SK-N-MC (cell line): Measurements from ENCODE around the gene HMHB1.
"Not testable (repeated sequence)": the region's sequence is repeated elsewhere in the genome, so short reads cannot be mapped to it uniquely, and the experiment has no call there.

Source experiments
- DNase-seq: peaks from one replicate; pipeline ENCODE4 v3.0.0-alpha.2; 2011; ENCODE audit warnings: low read depth, low spot score
- H3K27ac ChIP-seq: fragments of 200-600 bp; sonication (generic); 2 replicates; pipeline ENCODE4 v1.5.1; 2016; ENCODE audit warnings: mixed run types
- H3K36me3 ChIP-seq: fragments of 200-600 bp; sonication (generic); 2 replicates; pipeline ENCODE4 v1.6.1; 2017; ENCODE audit warnings: antibody characterized with exemption, low read length, mixed read lengths; ENCODE audit not compliant: insufficient read depth
- H3K4me3 ChIP-seq: fragments of 200-600 bp; sonication (generic); 2 replicates; pipeline ENCODE4 v1.5.1; 2016
- H3K9ac ChIP-seq: fragments of 200-600 bp; sonication (generic); 2 replicates; pipeline ENCODE4 v1.8.0; 2017; ENCODE audit warnings: mixed run types, mixed read lengths; ENCODE audit not compliant: insufficient read length
- H3K9me3 ChIP-seq: fragments of 200-600 bp; sonication (generic); 2 replicates; pipeline ENCODE4 v1.6.1; 2017; ENCODE audit warnings: low read depth, mild to moderate bottlenecking, antibody characterized with exemption, low read length, moderate library complexity, mixed read lengths
- EZH2 ChIP-seq: fragments of 200-600 bp; sonication (generic); IDR thresholded peaks from one replicate; pipeline ENCODE4 v1.6.1; 2017; ENCODE audit warnings: antibody characterized with exemption
- FOXP2 ChIP-seq: optimal IDR thresholded peaks from 2 replicates; pipeline ENCODE3; 2011; ENCODE audit warnings: mild to moderate bottlenecking, moderate library complexity; ENCODE audit not compliant: insufficient read depth; ENCODE audit errors: extremely low read length, control extremely low read depth
- POLR2AphosphoS5 ChIP-seq: IDR thresholded peaks from 2 replicates; pipeline ENCODE4 v1.6.1; 2012; ENCODE audit warnings: mild to moderate bottlenecking, low read depth, low read length, borderline replicate concordance

HMHB1 gene

DNA sequence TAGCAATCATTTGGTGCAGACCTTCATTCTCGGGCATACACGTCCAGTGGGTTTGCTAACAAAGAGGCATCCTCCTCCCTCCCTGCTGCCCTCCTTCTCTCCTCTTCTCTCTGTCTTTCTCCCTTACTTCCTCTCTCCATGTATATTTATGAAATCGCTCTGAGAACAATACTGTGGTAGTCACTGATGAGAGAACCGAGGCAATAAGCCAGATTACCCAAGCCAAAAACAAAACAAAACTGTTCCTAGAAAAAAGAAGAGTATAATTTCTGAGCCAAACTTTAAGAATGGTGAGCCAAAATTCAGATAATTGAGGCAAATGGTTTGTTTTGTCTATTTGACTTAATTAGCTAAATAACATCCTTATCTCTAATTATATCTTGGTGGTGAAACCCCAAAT, 15.8 kb upstream of the HMHB1 start:
- DNase-seq = no peak
- no peak overlapping the region for H3K27ac ChIP-seq
- H3K36me3 ChIP-seq = no peaks in the 10 kb centered on the region
- H3K9ac ChIP-seq = no peak overlapping the region
- no peaks in the 10 kb centered on the region for H3K9me3 ChIP-seq
- no peak for TF ChIP-seq POLR2AphosphoS5
- no peak for TF ChIP-seq EZH2
- no peak for TF ChIP-seq FOXP2
- H3K4me3 ChIP-seq = no peak overlapping the region

DNA sequence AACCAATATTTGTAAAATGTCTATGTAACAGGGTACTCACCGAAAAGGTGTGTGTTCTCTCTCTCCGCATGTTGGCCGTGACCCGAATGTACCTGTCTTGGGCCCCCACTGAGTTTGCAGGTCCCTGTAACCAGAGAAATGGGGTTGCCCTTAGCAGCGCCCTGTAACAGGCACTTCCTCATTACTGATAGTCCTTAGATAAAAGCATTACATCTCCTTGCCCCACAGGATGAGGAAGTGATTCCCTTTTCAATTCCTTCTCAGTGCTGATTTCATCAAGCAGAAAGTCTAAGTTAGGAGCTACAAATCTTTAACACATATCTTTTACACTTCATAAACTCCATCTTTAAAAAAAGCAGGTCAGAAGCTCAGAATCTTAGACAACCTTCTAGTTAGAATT, 15.2 kb upstream of the HMHB1 start:
- H3K36me3 ChIP-seq = no peaks in the 10 kb centered on the region
- DNase-seq = no peak
- H3K9ac ChIP-seq = no peak overlapping the region
- no peaks in the 10 kb centered on the region for H3K9me3 ChIP-seq
- no peak overlapping the region for H3K4me3 ChIP-seq
- TF ChIP-seq EZH2 (no peak), FOXP2 (no peak), POLR2AphosphoS5 (no peak)
- no peak overlapping the region for H3K27ac ChIP-seq

DNA sequence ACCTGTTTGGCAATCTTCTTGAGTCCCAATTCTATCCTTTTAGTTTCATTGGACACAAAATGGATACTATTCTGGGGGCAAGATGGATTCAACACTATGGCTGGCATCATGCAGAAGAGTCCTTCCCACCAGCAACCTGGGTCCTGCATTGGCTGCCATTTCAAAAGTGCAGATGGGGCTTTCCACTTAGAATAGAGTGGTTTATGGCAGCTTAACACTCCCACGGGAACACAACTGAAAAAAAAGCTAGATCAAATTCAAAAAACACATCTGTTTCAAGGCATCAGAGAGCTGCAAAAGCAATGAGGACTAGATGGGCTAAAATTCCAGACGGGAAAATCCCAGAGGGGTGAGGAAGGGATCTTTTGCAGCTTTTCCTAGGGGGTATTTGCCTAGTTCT, 11.2 kb upstream of the HMHB1 start:
- Histone ChIP-seq H3K27ac (no peak overlapping the region), H3K4me3 (no peak overlapping the region), H3K9ac (no peak overlapping the region), H3K36me3 (no peaks in the 10 kb centered on the region), H3K9me3 (no peaks in the 10 kb centered on the region)
- TF ChIP-seq POLR2AphosphoS5 = no peak
- no peak for TF ChIP-seq FOXP2
- no peak for TF ChIP-seq EZH2
- DNase-seq = no peak

DNA sequence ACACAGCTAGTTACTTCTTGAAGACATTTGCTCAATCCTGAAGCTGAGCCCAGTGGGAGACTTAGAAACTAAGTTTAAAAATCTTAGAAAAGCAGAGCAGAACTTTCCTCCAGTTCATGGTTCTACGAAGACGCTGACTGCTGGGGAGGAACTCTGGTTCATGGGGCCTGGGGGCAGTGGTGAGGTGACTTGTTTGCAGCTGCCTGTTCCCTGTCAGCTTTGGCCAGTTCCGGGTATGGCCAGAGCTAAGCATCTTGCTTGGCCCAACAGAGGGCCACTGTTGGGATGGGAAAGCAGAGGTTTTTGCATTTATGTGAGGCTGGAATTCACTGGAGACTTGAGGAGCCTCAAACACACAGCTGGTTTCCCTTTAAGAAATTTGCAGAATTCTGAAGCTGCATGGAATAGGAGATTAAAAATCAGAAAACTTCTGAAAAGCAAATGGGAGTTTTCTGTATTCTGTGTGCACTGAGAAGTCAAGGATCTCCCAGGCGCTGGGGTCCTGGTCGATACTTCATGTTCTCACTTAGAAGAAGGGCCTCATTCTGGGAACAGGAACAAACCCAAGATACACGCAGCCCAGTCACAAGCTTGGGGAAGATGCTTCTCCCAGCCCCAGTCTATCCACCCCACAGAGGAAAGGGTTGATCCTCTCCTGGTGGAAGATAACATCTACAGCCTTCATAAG, 10.6 kb upstream of the HMHB1 start:
- DNase-seq = no peak
- H3K27ac ChIP-seq = no peak overlapping the region
- H3K9me3 ChIP-seq = no peaks in the 10 kb centered on the region
- H3K4me3 ChIP-seq = no peak overlapping the region
- no peaks in the 10 kb centered on the region for H3K36me3 ChIP-seq
- no peak for TF ChIP-seq FOXP2
- TF ChIP-seq POLR2AphosphoS5 = no peak
- TF ChIP-seq EZH2 = no peak
- H3K9ac ChIP-seq = no peak overlapping the region

DNA sequence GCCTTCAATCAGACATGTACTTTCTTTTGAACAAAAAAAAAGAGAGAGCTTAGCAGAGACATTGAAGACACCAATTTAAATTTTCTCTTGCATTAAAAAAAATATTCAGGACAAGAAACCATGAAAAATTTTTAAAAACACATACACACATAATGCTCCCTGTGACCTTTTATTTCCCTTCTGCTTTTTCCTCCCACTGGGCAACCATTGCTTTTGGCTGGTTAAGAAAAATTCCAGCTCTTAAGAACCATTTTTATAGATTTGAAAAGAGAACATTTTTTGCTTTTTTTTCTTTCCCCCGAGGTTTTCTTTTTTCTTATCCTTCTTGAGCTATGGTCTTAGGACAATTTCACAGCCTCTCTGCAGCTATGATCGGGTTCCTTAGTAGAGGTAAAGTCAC, 6.1 kb upstream of the HMHB1 start:
- no peak overlapping the region for H3K27ac ChIP-seq
- H3K9me3 ChIP-seq = no peaks in the 10 kb centered on the region
- DNase-seq = no peak
- TF ChIP-seq FOXP2 (no peak), EZH2 (no peak), POLR2AphosphoS5 (no peak)
- H3K36me3 ChIP-seq = no peaks in the 10 kb centered on the region
- H3K4me3 ChIP-seq = no peak overlapping the region
- no peak overlapping the region for H3K9ac ChIP-seq

DNA sequence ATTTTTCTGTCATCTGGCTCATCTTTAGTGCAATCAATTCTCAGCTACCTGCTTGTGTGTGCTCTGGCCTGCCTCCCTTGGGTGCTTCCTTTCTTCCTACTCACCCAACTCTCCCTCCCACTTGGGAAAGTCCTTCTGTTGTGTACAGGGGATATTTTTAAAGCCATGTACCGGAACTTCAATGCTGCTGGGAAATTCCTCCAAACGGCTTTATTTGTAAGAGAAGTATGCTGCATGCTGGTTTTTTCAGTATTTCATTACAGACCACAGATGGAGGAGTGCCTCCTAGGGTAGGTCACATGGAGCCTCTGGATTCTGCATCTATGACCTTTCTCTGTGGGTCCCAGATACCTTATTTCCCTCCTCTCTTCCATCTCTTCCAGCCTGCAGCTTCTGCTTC, 5.4 kb upstream of the HMHB1 start:
- no peak for DNase-seq
- TF ChIP-seq FOXP2 = no peak
- no peak for TF ChIP-seq EZH2
- TF ChIP-seq POLR2AphosphoS5 = no peak

DNA sequence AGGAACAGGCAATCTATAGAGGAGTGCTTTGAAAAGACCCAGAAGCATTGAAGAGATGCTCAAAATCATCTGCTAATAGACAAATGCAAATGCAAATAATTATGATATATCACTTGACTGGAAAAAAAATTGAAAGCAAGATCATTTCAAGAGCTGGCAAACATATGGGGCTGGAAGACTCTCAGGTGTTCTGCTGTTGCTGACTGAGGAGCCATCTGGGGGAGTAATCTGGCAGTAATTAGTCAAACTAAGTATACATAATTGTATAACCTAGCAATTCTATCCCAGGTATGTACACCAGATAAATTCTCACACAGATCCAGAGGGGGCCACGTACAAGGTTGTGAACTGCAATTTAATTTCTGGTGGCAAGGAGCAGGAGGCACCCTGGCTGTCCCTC, 4.6 kb upstream of the HMHB1 start:
- Histone ChIP-seq H3K9me3 (no peaks in the 10 kb centered on the region), H3K36me3 (no peaks in the 10 kb centered on the region), H3K9ac (no peak overlapping the region), H3K4me3 (no peak overlapping the region), H3K27ac (no peak overlapping the region)
- TF ChIP-seq FOXP2 = no peak
- TF ChIP-seq POLR2AphosphoS5 = no peak
- no peak for TF ChIP-seq EZH2
- no peak for DNase-seq

More for the DNA sequence above, 5.4 kb upstream of the HMHB1 start:
- Histone ChIP-seq H3K36me3 (no peaks in the 10 kb centered on the region), H3K27ac (no peak overlapping the region), H3K4me3 (no peak overlapping the region), H3K9ac (no peak overlapping the region), H3K9me3 (no peaks in the 10 kb centered on the region)

DNA sequence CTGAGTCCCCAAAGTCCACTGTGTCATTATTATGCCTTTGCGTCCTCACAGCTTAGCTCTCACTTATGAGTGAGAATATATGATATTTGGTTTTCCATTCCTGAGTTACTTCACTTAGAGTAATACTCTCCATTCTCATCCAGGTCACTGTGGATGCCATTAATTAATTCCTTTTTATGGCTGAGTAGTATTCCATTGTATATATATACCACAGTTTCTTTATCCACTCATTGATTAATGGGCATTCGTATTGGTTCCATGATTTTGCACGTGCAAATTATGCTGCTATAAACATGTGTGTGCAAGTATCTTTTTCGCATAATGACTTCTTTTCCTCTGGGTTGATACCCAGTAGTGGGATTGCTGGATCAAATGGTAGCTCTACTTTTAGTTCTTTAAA, 4.4 kb downstream of the HMHB1 start:
- DNase-seq, H3K9ac ChIP-seq, H3K27ac ChIP-seq, H3K36me3 ChIP-seq, H3K9me3 ChIP-seq, H3K4me3 ChIP-seq: not testable (repeated sequence)

DNA sequence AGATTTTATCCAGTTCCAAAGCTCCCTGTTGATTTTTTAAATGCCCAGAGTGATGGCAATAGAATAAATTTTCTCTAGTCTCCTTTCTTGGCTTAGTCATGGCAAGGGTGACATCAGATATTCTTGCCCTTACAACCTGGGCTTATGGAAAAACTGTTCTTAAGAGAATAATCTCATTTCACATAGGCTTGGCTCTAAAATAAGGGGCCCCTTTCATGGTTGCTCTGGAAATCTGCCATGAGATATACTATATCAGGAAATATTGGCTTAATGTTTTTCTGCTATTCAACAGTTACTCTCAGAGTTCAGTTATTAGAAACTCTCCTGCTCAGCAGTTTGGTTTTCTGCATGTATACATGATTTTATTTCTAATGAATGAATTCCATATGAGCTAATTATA, 7.8 kb downstream of the HMHB1 start:
- DNase-seq = no peak
- H3K9ac ChIP-seq = no peak overlapping the region
- no peak overlapping the region for H3K4me3 ChIP-seq
- no peaks in the 10 kb centered on the region for H3K36me3 ChIP-seq
- TF ChIP-seq POLR2AphosphoS5 (no peak), EZH2 (no peak), FOXP2 (no peak)
- H3K27ac ChIP-seq = no peak overlapping the region
- no peaks in the 10 kb centered on the region for H3K9me3 ChIP-seq

DNA sequence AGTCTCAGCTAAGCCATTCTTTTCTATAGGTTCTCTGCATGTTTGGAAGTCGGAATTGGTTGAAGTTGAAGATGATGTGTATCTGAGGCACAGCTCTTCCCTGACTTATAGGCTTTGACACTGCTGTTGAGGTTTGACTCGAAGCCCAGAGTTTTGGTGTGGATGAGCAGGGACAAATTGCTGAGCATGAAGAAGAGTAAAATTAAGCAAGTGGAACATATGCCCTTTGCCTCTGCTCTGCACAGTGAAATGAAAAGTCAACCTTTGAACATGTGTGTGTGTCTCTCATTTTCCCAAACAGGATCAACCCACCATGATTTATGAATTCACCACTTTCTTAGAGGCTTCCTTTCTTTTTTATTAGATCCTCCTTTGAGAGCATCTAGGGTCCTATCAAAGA, 8.5 kb downstream of the HMHB1 start:
- Histone ChIP-seq H3K9ac (no peak overlapping the region), H3K27ac (no peak overlapping the region), H3K9me3 (no peaks in the 10 kb centered on the region), H3K4me3 (no peak overlapping the region), H3K36me3 (no peaks in the 10 kb centered on the region)
- DNase-seq = no peak
- no peak for TF ChIP-seq POLR2AphosphoS5
- no peak for TF ChIP-seq EZH2
- TF ChIP-seq FOXP2 = no peak
